GM21367 (cell line): ENCODE data around the gene PON2.
"Not testable (repeated sequence)": the region's sequence is repeated elsewhere in the genome, so short reads cannot be mapped to it uniquely, and the experiment has no call there.

ENCODE experiments used
- ATAC-seq: cut with Tn5 transposase; IDR thresholded peaks from one replicate; pipeline ENCODE4 v1.9.1; 2021; ENCODE audit not compliant: unreplicated experiment

Gene PON2

DNA sequence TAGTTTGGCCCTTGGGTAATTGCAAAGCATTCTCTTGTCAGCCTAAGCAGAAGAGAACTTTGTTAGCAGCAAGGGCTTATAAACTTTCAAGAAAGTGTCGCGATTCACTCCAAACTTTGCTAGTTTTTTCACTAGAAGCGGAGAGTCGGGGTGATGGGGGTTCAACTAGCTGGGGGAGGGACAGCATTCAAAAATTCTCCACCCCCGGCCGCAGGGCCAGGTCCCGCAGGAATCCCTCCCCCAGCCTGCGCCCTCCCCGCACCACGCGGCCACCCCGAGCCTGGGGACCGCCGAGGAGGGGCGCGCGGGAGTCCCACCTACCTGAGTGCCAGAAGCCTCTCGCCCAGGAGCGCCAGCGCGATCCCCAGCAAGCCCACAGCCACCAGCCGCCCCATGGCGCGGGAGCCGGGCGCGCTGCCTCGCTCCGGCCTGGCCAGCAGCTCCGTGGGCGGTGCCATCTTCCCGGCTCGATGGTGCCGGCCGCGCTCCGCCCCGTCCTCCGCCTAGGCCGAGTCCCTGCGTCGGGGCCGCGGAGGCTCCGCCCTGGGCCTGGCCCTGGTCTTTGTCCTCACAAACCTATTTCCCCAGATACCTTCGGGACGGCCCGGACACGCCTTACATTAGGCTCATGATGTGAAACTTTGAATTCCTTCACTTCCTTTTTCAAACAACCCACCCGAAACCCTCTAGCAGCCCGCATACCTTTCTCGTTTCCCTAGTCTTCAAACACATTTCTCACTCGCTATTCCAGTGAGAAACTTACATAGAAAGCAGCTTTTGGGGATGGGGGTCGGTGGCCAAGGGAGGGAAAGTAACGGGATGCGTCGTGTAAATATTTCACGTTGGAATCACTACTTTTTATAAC is at the start of gene PON2:
TSS of gene PON2 (minus strand) at position 472 of the 865 bp plus-strand sequence. CDS start at position 395, 77 bp downstream.
- ATAC-seq = peak; percentile 95

DNA sequence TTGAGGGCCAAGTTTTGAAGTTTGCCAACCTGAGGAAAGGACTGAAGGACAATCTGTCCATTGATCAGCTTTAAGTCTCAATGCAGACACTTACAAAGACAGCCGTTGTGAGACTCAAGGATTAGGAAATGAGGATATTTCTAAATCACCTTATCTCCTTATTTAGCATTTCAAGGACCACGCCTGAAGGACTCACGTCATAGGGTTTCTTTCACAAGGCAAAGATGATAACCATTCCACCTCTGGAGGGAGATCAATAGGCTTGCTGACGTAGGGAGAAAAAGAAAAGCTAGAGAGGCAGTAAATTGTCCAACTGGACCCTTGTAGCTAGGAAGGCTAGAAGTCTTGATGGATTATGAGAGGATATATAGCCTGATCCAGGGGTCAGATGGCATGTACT is 47.6 kb upstream of the PON2 start:
- no peak for ATAC-seq

DNA sequence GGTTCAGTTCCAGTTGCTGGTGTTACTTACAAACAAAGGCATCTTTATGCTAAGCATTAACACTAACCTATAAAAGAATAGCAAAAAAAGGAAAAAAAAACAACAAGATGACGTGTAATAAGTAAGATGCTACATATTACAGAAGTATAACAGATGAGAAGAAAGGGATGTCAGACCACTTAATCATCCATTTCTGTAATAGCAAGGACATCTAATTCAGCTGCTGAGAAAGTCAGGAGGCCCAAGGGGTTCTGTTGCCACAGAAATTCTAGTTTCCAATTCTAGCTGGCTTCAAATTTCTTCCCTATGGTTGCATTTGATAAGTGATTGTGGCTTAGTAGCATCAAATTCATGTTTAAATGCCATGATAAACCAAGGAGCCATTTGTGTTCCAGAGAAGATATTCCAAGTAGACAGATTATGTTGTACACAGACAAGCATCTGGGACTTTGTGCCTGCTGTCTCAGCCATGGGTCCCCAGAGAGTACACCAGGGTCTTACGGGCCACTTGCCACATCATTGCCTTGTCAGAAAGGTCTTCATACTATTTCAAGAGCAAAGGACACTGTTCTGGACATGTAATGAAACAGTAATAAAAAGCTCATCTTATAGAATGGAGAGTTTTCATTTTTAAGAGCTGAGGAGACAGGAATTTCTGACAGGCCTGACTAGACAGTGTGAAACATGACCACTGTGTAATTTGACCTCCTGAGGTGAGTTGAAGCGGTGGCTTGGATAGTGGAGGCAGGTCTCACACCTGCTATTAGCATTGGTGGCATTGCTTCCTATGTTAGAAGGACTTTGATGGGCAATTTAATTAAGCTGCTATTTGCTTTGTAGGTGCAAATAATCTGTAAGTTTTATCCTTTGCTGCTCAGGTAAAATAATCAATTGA is 46.7 kb upstream of the PON2 start:
- no peak for ATAC-seq

DNA sequence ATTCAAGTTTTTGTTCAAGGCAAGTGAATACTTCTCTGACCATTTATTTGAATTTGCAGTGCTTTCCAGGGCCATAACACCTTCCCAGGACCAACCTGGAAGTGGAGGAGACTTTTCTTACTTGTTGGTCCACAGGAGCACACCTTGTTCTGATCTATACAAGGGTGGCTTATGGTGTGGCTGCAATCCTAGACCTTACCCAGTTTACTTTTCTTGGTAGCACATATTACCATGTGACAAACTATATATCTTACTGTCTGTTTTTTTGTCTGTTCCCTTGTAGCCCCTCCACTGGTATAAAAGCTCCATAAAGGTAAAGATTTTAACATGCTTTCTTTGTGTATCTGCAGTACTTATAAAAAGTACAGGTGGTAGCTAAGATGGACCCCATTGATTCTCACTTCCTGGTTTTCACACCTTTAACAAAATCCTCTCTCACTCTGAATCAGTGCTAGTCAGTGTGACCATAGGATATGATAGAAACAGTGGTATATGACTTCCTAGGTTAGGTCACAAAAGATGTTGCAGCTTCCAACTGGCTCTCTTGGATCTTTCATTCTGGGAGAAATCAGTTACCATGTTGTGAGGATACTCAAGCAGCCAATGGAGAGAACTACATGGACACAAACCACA is 45.3 kb upstream of the PON2 start:
- peak; percentile 62 for ATAC-seq

DNA sequence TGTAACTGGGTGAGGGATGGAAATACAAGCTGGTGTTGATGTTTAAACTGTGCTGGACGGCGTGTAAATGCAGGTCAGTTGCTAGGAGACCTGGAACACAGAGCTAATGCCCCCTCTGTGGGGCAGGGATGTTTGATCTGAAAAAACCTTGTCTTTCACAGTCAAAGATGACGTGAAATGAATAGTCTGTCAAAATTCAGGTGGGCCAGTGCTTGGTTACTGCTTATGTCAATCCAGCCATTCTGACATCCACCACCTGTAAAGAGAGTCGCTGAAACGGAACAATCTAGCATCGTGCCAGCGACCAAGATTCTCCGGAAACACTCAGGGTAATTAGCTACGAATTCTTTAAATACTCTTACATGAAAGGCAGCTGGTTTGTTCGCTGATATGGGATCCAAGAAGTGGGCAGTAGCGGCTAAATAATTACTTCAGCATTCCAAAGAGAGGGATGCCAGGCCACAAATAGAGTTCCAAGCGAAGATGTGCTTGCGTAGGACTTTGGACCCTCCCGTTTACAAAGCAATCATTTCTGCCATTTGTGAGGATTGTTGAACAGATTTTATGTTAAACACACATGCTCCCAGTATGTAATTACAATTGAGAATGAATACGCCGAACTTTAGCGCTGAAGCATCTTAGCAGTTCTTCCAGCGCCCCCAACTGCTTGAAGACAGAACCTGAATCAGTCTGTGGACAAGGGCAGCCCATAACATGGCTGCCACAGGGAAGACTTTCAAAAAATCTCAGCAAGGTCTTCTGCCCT is 43.6 kb upstream of the PON2 start:
- ATAC-seq = no peak

DNA sequence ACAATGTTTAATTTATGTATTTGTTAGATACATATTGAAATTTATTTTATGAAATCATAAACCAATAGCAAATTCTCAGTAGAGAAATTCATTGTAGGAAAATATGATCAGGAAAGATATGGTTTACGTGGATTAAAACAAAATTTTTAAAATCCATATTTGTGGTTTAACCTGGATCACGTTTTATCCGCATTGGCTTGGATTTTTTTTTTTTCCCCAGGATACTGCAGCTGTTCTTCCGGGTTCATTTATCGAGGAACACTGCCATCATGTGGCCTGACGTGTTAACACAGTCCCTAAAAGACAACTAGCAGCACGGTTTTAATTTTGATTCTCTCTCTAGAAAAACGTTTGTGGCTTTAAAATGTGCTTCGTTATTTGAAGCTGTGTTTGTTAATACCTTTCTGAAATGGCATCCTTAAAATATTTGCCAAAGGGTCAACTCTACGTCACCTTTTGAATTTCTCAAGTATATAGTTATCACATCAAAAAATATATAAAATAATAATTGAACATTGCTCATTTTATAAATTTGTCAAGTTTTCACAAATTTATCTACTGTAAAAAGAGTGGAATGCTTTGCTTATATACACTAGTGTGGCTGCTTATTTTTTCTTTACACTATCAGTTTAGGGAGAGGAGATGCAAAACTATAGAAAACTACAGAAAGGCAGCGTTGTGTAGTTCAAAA is 42.2 kb upstream of the PON2 start:
- peak; percentile 72 for ATAC-seq

DNA sequence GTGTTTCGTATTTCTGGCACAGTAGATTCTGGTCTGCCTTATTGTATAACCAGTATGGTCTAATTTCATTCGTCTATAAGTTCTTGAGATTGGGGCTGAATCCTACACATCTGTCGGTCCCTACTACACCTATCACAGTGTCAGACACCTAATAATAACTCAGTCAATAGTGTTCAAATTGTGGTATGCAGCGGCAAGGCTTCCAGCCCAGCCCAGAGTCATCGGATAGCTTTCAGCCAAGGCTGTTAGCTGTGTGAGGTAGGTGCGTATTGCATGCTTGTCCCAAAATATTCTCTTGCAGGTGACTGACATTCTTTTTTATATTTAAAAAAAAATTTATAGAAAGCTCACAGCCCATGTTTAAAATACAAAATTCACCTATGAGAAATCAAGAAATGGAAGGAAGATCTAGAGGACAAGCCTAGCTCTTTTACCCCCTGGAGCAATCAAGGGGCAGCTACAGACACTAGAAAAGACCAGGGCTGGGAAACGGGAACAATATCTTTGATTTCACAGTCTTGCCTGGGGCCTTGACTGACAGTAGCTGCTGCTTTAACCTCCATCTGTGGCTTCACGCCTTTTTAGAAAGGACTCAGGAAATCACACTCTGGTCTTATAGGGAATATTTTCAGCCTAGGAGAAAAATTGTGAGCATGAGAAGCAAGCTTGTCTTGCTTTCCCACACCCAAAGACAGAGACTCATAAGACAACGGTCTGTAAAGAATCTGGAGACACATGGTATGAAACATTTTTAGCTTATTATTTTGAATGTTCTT is 41.4 kb upstream of the PON2 start:
- ATAC-seq = no peak

DNA sequence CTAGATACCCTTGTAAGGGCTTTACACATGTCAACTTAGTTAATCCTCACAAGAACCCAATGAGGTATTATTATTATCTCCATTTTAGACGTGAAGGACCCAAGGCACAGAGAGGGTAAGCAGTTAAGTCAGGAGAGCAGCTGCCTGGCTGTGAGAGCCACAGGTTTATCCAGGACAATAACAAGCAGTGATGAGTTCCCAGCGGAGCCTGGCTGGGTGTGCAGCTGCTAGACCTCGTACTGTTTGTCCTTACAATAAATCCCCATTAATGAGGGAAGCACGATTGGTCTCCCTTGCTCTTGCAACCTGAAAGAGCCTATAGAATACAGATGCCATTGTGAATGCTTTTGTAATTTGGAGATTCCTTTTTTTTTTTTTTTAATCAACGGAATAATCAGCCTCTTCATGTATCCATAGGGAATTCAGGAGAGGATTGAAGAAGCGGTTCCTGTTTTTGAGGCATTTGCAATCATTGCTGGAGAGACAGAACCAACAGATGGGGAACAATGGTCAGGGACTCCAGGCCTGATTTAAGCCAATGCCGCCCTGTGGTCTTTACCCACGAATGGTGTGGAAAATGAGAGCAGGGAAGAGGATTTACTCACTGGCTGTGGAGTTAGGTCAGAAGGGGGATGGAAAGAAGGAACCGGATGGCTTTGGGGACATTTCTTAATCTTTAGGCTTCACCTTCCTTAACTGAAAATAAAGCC is 38.6 kb upstream of the PON2 start:
- ATAC-seq = no peak

DNA sequence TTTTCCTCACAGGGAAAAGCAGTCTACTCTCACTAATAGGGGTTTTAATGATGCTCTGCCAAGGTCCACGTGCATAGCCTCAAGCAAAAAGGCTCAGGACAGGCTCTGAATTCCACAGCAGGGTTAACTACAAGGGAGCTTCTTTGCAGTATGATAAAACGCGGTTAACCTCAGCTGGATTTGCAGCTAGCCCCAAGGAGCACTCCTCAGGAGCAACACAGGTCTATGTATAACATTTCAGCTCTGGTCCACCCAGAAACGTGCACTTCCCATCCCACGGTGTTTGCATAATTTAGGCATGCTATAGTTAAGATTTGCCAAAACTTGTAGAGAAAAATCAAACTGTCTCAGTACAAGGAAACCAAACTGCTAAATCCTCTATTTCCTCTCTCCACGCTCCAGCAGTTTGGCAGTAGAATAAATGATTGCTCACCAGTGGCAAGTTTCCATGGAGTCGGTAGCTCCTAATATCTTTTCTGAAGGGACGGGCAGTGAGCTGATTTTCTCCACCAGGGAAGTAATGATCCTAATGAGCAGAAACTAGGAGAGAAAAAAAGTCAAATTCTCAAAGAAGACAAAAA is 37.8 kb upstream of the PON2 start:
- no peak for ATAC-seq

DNA sequence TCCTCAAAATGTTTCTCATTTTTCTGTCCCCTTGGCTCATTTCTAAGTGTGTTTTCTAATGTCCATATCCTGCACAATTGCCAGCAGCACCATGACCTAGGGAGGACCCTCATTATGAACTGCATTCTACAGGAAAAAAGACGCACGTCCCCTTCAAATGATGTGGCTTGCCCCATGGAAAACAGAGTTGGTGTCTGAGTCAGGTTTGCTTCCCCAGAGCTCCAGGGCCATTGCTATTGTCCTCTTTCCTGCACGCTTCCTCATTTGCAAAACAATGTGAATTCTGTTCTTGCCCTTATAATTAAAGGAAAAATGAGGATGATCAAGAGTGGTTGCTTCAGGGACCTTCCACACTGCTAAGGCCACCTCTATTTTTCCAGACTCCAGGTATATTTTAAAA is 36.2 kb upstream of the PON2 start:
- no peak for ATAC-seq

DNA sequence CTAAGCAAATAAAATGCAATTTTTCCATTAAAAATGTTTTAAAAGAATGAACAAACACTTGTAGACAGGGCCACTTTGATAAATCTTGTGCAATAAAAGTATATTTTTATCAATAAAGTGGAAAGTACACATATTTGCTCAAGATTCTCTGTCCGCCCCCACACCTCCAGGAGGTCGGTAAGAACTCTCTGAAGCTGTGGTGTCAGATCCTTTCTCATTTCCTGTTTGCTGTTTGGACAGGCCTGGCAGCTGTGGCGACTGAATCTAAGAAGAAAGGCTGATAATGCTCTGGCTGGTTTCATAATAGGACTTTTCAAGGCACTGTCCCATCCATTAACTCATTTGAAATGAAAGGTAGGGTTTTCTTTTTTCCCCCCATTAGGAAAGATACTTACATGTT is 35.6 kb upstream of the PON2 start:
- peak; percentile 96 for ATAC-seq

DNA sequence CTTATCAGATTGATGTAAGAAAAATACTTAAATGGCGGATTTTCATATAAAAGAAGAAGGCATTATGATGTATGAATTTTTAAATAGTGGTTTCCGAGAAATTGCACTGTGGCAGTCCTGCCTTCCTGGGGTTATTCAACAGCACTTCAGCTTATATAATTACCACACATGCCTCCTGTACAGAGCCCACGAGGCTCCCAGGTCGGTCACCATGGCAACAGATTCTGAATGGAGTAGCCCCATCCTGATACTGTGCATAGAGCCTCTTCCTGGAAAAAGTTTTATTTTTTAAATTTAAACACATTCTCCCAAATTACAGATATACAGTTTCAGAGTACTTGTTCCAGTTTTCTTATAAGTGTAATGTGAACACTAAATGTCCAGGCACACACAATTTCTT is 35.0 kb upstream of the PON2 start:
- no peak for ATAC-seq

DNA sequence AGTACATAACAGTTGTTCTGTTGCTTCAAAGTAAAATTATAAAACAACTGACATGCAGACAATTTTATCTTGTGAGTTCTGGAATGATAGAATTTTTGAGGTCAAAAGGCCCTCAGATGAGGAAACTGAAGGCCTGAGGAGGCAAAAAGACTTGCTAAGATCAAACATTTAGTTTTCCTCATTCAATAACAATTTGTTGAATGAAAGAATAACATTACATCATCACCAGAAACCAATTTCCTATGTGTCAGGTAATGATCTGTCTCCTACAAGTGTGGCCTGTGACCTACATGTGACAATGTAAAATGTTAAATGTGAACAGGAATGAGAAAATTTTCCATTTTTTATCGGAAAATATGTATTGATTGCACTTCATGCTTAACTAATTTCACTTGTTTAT is 34.4 kb upstream of the PON2 start:
- no peak for ATAC-seq

DNA sequence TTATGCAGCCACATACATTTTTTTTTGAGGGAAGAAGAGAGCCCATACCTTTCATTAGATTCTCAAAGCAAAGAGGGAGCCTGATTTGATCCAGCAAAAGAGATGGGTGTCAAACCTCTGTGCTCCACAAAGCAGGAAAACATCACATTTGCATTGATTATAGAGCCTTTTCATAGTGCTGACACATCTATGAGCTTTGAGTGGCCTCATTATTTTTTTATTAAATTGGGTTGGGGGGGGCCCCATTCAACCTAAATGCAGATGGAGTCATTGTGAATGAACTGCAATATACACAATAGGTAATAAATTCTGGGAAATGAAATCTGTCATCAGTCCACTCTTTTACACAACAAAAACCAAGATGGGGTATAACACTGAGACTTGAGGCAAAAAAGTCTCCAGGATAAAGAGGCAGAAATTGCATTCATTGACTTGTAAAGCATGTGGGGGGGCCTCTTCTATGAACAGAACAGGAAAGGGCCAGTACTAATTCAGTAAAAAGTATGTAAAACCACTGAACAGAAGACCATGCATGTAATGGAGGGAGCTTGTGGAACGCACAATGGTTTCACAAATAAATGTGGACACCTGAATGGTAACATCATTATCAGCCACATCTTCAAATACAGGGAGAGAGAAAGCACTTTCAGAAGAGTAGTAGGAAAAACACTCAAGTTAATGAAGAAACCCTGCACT is 33.2 kb upstream of the PON2 start:
- ATAC-seq = no peak

DNA sequence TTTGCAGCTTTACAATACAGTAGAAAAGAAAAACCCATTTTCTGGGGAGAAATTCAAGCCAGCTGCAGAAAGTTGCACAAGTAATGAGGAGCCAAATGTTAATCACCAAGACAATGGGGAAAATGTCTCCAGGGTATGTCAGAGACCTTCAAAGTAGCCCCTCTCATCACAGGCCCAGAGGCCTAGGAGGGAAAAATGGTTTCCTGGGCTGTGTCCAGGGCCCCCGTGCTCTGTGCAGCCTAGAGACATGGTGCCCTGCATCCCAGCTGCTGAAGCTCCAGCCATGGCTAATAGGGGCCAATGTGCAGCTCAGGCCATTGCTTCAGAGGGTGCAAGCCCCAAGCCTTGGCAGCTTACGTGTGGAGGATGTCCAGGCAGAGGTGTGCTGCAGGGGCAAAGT is 25.8 kb upstream of the PON2 start:
- not testable (repeated sequence) for ATAC-seq

DNA sequence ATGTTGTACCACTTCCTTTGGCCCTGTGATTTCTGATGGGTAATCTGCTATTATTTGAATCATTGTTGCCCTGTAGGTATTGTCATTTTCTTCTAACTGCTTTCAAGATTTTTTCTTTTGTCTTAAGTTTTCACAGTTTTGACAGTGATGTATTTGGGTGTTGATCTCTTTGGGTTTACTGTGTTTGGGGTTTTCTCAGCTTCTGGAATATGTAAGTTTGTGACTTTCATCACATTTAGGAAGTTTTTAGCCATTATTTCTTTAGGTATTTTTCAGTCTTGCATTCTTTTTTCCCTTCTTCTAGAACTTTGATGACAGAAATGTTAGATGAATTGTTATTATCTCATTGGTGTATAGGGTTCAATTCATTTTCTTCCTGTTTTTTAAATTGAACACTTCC is 23.1 kb upstream of the PON2 start:
- ATAC-seq = no peak

DNA sequence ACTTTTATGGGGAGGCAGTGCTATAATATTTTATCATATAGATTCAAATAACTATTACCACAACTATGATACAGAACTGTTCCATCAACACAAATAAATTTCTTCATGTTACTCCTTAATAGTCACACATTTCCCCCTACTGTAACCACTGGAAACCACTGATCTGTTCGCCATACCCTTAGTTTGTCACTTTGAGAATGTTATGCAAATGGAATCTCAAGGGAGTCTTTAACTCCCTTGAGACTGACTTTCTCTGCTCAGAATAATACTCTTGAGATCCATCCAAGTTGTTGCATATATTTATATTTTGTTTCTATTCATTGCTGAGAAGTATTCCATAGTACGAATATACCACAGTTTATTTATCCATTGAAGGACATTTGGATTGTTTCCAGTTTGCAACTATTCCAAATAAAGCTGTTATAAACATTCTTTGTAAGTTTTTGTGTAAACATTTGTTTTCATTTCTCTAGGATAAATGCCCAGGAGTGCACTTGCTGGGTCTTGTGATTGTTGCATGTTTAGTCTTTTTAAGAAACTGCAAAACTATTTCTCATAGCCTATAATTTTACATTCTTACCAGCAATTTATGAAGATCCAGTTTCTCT is 19.7 kb upstream of the PON2 start:
- ATAC-seq = peak; percentile 71
